SHP77 (cell line): ENCODE measurements around the gene RMDN3.

Experiments
- DNase-seq, 2 experiments: peaks; one replicate each; lab custom pipeline; 2025; lab: John Stamatoyannopoulos, UW

The RMDN3 gene

DNA sequence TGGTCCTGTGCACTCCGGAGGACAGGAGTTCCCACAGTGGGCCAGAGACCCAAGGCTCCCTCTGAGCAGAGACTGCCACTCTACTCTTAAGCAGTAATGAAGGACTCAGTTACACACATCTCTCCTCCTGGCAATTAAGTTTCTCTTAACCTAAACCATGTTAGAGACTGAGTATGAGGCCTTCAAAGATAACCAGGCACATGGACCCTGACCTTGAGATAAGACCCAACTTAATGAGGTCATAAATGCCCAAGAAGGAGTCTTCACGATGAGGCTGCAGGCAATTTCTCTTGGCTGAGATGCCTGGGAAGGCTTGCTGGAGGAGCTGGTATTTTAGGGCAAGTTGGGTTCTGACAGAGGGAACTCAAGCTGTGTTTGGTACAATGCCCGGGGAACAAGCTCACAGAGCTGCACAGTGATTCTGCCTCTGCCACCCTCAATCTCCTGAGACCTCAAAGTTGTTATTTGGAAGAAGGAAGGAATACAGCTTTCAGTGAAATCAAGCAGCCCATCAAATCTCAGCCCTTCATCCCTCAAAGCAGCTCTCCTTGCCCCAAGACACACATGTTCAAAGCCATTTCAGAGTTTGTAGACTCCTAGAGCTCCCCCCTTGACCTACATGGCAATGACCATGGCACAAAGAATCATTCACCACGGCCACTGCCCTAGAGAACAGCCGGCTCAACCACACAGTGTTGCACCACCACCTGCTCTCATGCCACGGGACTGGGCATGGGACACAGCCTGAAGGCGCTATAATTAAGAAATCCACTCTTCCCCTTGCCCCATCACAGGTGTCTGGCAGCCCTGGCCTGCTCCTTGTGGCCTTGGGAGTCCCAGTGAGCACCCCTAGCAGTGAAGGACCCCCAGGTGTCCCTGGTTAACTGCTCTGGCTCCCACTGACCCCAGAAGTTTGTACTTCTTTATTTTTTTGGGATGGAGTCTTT lies 7.1 kb downstream of the RMDN3 start:
- no peak for DNase-seq

DNA sequence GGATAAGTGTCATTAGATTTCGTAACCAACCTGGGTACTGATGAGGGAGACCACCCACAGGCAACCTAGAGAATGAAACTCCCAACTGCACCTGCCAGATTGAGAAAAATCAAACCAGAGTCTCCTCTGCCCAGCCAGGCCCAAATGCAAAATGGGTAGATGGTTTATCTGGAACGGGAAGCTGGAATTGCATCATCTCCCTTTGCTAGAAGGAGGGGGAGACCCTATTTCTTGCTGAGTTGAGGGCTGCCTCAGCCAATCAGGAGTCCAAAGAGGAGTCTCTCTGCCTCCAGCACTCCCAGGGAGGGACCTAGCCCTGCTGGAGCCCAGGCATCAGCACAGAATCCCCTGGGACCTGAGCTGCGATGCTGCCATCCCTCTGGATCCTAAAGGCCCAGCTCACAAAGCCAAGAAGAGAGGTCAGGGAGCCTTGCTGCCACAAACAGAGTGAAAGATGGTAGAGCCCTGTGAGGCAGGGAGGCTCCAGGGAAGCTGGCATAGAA lies 8.1 kb downstream of the RMDN3 start:
- no peak for DNase-seq

DNA sequence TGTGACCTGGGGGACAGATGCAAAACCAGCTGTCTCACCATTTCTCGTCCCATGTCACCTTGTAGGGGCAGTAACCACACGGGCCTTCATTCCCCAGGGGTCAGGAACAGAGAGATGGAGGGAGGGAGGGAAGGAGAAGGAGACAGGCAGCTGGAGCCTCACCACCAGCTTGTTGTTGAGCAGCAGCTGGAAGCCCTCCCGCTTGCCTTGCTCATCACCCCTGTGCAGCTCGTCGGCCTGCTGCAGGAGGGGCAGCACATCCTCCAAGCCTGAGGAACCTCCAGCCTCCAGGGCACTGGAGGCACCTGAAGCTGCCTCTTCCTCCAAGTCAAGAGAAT lies 10.3 kb downstream of the RMDN3 start:
- DNase-seq, result no peak

DNA sequence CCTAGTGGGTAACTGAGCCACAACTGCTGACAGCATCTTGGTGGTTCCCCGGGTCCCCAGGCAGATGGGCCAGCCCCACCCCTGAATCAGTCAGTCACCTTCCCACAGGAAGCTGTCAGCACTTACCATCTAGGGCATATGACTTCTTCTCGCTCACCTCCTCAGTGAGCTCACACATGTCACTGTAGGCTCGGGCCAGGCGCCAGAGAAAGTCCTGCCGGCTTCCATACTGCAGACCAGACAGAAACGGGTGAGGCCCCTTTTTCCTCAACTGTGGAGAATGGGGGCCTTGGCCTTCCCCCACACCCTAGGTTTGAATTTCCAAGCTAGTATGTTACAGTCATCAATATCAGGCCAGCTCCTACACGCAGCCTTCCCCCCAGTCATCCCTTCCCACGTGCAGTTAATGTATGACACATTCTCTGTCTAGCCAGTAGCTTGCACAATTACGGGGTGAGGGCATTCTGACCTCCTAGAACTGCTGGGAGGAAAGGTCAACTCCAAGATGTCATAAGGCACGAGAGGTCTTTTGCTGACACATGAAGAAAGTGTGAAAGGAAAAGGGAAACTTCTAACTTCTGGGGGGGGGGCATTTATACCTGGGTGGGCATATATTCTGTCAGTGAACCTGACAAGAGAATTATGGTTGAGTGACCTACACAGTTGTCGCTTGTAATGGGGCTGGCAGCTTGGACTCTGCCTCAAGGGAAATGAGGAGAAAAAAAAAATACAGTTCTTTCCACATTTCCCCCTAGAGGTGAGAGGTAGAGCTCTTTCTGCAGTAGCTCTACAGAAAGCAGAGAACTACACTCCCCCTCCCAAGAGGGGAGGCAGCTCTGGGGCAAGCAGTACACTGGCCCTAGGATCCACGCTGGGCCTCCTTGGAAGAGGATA lies 10.9 kb downstream of the RMDN3 start:
- DNase-seq, result no peak

DNA sequence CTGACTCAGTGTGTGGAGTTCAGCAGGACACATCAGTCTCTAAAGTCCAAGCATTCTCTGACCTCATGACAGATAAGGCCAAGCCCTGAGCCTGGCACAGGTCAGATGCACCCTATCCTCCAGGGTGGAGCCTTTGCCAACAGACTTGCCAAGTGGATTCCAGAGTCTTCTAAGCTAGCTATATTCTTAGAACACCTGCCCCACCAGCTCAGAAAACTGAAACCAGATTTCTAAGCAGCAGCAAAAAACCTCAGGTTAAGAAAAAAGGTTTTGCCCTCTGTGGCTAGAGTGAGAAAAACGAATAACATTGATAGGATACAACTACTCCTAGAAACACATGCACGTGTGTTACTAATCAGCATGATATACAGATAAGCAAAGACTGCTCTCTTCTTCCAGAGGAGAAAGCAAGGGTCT lies 11.6 kb downstream of the RMDN3 start:
- DNase-seq, result no peak

DNA sequence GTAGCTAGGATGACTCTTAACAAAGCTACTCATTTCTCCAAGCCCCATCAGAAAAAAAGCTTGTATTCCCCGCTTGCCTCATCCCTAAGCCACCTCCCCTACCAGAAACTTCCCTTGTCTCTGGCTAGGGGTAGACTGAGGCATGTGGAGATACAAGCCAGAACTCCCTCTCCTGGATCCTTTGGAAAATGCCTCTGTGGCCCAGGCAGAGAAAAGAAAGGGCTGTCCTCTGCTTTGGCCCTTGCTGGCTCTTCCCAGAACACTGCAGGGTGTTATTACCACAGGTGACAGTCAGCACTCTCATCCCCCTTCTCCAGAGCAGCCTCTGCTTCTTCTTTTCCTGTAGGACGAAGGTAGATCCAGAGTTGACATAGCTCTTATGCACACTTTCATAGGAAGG lies 15.2 kb downstream of the RMDN3 start:
- DNase-seq, result no peak

DNA sequence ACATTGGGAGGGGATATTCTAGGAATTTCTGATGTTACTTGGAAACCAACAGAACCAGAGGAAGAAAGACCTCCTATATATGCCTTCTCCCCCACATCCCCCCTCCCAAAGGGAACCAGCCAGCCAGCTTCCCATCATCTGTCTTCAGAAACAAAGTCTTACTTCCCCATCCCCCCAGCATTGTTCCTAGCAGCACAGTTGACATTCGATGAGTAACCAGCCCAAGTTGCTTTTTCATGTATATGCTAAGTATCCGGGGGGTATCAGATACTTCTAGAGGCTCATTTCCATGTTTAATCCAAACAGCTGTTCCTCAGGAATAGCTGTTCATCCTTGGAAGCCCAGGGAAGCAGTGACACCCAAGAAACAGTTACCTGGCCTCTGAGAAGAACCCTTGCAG lies 16.0 kb downstream of the RMDN3 start:
- no peak for DNase-seq

DNA sequence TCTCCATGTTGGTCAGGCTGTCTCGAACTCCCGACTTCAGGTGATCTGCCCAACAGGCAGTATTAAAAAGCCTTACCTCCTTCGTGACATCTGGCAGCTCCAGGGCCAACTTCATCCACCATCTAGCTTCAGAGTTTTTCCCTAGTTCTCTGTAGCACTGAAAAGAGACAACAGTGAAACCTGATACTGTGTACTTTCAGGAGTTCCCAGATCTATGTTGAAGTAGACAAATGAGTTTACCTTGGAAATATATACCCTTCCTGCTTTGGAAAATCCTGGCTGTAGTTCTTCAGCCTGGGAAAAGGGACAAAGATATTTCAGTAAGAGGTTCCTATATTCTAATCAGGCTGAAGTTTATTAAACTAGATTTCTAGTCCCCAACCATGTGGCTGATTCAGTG lies 18.0 kb downstream of the RMDN3 start:
- no peak for DNase-seq

DNA sequence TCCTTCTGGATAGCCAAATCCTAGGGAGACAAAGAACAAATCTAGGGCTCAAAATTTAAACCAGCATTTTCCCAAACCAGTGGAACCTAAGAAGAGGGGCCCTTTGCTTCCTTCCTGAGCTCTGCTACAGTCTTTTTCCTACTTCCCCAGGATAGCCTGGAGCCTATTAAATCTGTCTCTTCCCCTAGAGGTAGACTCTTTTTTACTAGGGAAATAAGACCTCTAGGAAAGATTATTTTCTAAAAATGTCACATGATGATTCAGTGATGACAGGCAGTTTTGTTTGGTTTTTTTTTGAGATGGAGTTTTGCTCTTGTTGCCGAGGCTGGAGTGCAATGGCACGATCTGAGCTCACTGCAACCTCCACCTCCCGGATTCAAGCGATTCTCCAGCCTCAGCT lies 18.5 kb downstream of the RMDN3 start:
- DNase-seq, result no peak

DNA sequence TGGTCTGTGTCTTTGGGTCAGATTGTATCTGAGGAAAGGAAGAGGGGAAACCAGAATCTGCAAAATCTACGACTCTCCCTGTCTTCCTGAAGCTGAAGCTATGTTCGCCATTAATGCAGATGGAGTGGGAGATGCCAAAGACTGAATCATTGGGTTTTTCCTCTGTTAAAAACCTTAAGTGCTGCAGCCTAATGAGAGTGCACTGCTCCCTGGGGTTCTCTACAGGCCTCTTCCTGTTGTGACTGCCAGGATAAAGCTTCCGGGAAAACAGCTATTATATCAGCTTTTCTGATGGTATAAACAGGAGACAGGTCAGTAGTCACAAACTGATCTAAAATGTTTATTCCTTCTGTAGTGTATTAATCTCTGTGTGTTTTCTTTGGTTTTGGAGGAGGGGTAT lies 24.0 kb downstream of the RMDN3 start:
- no peak for DNase-seq

DNA sequence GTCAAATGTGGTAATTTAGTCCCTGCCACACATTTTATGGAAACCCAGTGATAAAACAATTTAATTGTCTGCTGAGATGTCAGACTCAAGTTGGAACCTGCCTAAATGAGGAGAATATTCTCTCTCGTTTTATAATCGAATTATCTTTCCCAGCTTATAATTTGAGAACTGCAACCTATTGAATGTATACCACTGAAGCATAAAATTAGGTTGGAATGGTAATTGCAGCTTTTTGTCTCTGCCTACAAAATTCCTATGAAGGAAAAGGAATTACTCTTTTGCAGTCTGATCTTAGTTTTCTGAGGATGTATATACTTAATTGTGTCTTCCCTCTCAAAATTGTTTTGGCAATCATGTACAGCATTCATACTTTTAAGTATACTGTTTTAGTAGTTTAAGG lies 31.1 kb downstream of the RMDN3 start:
- no peak for DNase-seq

DNA sequence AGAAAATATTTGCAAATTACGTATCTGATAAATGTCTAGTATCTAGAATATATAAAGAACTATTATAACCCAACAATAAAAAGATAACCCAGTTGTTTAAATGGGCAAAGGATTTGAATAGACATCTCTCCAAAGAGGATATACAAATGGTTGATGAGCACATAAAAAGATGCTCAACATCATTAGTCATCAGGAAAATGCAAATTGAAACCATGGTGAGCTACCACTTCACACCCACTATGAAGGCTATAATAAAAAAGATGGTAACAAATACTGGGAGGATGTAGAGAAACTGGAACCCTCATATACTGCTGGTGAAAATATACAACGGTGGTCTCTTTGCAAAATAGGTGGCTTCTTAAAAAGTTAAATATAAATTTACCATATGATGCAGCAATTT lies 32.1 kb downstream of the RMDN3 start:
- no peak for DNase-seq

DNA sequence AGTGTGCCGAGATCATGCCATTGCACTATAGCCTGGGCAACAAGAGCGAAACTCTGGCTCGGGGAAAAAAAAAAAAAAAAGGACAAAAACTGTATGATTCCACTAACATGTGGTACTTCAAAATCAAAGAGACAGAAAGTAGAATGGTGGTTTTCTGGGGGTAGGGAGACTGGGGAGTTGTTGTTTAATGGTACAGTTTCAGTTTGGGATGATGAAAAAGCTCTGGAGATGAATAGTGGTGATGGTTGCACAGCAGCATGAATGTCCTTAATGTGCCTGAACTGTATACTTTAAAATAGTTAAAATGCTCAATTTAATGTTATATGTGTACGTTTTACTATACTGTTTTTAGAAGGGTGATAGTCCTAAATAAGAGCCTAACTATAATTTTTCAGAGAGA lies 32.7 kb downstream of the RMDN3 start:
- DNase-seq, result no peak

DNA sequence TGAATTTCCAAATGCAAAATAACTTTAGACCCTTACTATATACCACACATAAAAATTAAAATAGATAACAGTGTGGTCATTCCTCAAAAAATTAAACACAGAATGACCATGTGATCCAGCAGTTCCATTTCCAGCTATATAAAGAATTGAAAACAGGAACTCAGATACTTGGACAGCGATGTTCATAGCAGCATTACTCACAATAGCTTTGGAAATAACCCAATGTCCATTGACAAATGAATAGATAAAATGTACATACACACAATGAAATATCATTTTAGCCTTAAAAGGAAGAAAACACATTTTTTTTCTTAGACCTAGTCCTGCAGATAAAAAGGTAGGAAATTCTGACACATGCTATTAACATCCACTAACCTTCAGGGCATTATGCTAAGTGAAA lies 33.4 kb downstream of the RMDN3 start:
- DNase-seq, result no peak

DNA sequence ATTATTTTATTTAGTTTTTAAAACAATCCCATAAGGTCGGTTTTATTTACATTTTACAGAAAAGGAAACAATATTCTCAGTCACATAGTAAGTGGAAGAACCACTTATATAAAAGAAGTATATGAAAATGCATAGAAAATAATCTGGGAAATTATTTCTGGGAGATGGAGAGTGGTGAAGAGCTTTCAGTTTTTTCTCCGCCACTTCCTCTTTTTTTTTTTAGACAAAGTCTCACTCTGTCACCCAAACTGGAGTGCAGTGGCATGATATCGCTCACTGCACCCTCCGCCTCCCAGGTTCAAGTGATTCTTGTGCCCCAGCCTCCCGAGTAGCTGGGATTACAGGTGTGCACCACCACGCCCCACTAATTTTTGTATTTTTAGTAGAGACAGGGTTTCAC lies 38.9 kb downstream of the RMDN3 start:
- DNase-seq, result no peak

DNA sequence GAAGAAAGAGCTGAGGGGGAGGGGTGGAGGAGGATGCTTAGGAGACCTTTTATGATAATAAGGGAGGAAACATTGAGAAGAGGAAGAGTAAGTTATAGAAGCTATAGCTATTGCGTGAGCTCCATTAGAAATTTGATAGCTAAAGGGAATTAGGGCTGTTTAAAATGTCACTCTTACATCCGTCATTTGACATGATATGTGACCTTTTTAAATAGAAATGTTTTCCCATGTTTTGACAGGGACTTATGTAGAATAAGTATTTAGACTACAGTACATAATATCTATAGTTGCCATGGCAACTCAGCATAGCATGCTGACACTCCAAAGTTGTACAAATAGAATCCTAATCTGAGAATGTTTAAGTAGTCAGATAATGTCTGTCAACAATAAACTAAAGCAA lies 40.9 kb downstream of the RMDN3 start:
- DNase-seq, result no peak

DNA sequence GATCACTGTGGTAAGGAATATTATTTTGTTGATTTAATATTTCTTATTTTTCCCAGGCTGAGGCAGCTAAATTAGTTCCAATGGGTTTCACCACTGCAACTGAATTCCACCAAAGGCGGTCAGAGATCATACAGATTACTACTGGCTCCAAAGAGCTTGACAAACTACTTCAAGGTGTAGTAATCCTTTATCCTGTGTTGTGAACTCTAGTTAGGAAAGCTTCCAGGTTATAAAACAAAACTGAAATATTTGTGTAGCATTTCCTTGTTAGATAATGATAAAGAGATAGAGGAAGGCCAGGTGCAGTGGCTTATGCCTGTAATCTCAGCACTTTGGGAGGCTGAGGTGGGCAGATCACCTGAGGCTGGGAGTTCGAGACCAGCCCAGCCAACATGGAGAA lies 48.9 kb downstream of the RMDN3 start:
- DNase-seq, result no peak

DNA sequence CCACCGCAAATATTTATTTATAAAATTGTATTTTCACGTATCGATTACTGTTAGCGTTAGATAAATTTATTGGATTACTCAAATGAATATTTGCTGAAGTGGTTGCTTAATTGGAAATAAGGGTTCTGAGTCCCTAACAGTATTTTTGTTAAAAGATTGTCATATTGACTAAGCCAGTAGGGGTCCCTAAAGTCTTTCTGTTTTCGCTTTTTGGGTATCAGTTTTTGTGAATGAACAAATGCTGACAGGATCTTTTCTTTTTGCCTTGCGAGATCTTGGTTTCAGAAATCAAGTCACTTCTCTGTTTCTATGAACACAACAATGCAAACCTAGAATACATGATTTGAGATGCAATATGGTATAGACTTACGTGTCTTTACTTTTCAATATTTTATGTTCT lies 53.0 kb downstream of the RMDN3 start:
- no peak for DNase-seq

DNA sequence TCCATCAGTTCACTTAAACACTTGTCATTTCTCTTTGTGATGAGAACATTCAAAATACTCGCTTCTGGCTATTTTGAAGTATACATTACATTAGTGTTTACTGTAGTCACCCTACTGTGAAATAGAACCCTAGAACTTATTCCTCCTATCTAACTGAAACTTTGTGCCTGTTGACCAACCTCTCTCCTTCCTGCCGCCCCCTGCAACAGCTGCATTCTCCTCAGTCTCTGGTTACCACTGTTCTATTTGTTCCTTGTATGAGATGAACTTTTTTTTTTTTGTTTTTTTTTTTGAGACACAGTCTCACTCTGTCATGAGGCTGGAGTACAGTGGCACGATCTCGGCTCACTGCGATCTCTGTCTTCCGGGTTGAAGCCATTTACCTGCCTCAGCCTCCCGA lies 57.1 kb downstream of the RMDN3 start:
- no peak for DNase-seq

DNA sequence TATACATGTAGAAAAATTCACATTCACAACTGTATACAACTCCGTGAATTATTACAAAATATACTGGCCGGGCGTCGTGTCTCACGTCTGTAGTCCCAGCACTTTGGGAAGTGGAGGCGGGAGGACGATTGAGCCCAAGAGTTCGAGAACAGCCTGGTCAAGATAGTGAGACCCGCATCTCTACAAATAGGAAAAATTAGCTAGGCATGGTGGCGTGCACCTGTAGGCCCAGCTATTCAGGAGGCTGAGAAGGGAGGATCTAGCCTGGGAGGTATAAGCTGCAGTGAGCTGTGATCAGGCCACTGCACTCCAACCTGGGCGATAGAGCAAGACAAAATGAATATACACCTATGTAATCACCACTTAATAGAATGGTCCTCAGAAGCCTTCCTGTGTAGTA lies 58.8 kb downstream of the RMDN3 start:
- no peak for DNase-seq

DNA sequence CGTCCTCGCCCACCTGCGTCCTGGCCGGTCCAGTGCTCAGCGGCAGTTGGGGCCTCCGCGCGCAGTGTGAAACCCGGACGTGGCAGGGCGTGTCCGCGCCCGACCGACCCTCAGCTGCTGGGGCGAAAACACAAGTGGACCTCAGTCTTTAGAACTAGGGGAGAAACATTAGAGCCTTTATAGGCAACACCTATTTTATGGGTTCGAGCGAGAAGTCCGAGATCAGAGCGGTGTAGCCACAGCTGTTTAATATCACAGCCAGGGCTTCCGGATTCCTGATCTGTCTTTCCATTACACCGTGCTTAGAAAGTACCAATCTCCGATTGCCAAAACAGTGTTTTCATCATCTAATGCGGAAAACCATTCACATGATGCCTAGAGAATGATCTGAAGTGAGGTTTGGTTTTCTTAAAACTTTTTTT lies 59.6 kb downstream of the RMDN3 start:
- DNase-seq, result no peak

DNA sequence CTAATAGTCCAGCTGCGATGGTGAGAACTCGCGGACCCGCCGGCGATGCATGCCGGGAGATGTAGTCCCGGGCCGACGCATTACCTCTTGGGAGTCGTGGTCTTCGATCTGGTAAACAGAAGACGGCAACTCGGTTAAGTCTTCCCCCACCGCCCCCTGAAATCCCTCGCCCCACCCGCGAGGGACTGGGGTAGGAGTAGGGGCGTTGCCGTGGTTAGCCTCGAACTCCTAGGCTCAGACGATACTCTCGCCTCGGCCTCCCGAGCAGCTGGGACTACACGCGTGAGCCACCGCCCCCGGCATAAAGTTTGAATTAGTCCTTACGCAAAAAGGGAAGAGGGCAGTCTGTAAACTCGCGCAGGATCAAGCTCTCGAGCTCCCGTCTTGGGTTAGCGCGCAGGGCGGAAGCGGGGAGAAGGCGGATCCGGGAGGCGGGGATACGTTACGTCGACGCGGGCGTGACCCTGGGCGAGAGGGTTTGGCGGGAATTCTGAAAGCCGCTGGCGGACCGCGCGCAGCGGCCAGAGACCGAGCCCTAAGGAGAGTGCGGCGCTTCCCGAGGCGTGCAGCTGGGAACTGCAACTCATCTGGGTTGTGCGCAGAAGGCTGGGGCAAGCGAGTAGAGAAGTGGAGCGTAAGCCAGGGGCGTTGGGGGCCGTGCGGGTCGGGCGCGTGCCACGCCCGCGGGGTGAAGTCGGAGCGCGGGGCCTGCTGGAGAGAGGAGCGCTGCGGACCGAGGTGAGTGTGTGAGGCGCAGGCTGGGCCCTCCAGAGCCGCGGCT lies 60.2 kb downstream of the RMDN3 start, which contains the start of gene RAD51:
Gene RAD51 (plus strand): TSS at position 487 of the 781 bp plus-strand sequence. CDS start 3,585 bp downstream, outside the sequence.
- DNase-seq, result peak; percentile 89 to 91
